GM12878 (cell line): ENCODE measurements around the gene PIP. TPM values are rescaled to one million over a fixed set of nuclear protein-coding genes. Genes with fewer than 3 reads are reported as not detected.

Experiments
- polyA plus RNA-seq, 11 experiments: library from polyadenylated mRNA; depleted of rRNA in 4 of 11; unstranded in 6 of 11; stranded (reverse) in 5 of 11; fragments of >200 nt; fragmentation: Nextera tagmentation in 4 of 11; fragmentation: Illumina TruSeq in 1 of 11; extraction: Ambion mirVana in 4 of 11; extraction: Trizol in 1 of 11; gene quantifications; 1 replicate in 1 of 11; 2 replicates in 10 of 11; pipeline versions ENCODE4 v1.2.1 to v1.2.3, GENCODE V29; 2011 to 2016; ENCODE audit warnings: inconsistent platforms in 2 of 11, missing spikeins in 2 of 11, low read depth in 1 of 11
- total RNA-seq, 4 experiments: library from RNA; depleted of rRNA in 3 of 4; stranded (reverse); fragments of >200 nt in 3 of 4; fragmentation: Illumina TruSeq in 1 of 4; extraction: Trizol in 1 of 4; gene quantifications; 2 replicates each; pipeline versions ENCODE4 v1.2.1 to v1.2.3, GENCODE V29; 2013 to 2021

The PIP gene
- total and polyA plus RNA-seq, 10 of the 15 experiments (the other 5 are each of a cell fraction or from before 2014, with no cell fraction given), result not detected

Other genes with a start within 250 kb of the PIP start
Only the 7 nearest of the 14 such genes appear.
- not detected in 2 replicates for gene OR9A2, start 104.9 kb upstream of the PIP start, total RNA-seq (2014; rRNA removed)
- not detected in 2 replicates for gene OR9A2, start 104.9 kb upstream of the PIP start, total RNA-seq (2014; rRNA removed; fragmentation: Illumina TruSeq; extraction: Trizol)
- not detected in 2 replicates for gene OR9A2, start 104.9 kb upstream of the PIP start, total RNA-seq (2021)
- gene OR9A2, start 104.9 kb upstream of the PIP start, polyA plus RNA-seq (2011; rRNA removed), result not detected in 2 replicates
- not detected in 2 replicates for gene OR9A2, start 104.9 kb upstream of the PIP start, polyA plus RNA-seq (2014; fragmentation: Illumina TruSeq; extraction: Trizol)
- gene OR9A2, start 104.9 kb upstream of the PIP start, polyA plus RNA-seq (2014; fragmentation: Nextera tagmentation; extraction: Ambion mirVana), result not detected
- gene OR9A2, start 104.9 kb upstream of the PIP start, polyA plus RNA-seq (2014; rRNA removed), result not detected in 2 replicates
- not detected for gene OR9A2, start 104.9 kb upstream of the PIP start, polyA plus RNA-seq (2016; fragmentation: Nextera tagmentation; extraction: Ambion mirVana)
- gene OR6V1, start 79.7 kb upstream of the PIP start, total RNA-seq (2014; rRNA removed), result not detected in 2 replicates
- gene OR6V1, start 79.7 kb upstream of the PIP start, total RNA-seq (2014; rRNA removed; fragmentation: Illumina TruSeq; extraction: Trizol), result not detected in 2 replicates
- gene OR6V1, start 79.7 kb upstream of the PIP start, total RNA-seq (2021), result not detected in 2 replicates
- not detected in 2 replicates for gene OR6V1, start 79.7 kb upstream of the PIP start, polyA plus RNA-seq (2011; rRNA removed)
- not detected in 2 replicates for gene OR6V1, start 79.7 kb upstream of the PIP start, polyA plus RNA-seq (2014; fragmentation: Illumina TruSeq; extraction: Trizol)
- gene OR6V1, start 79.7 kb upstream of the PIP start, polyA plus RNA-seq (2014; fragmentation: Nextera tagmentation; extraction: Ambion mirVana), result not detected
- not detected in 2 replicates for gene OR6V1, start 79.7 kb upstream of the PIP start, polyA plus RNA-seq (2014; rRNA removed)
- not detected for gene OR6V1, start 79.7 kb upstream of the PIP start, polyA plus RNA-seq (2016; fragmentation: Nextera tagmentation; extraction: Ambion mirVana)
- gene TAS2R39, start 51.3 kb downstream of the PIP start, total RNA-seq (2014; rRNA removed), result 0.22 TPM in 1 of 2 replicates, not detected in the other
- not detected in 2 replicates for gene TAS2R39, start 51.3 kb downstream of the PIP start, total RNA-seq (2014; rRNA removed; fragmentation: Illumina TruSeq; extraction: Trizol)
- not detected in 2 replicates for gene TAS2R39, start 51.3 kb downstream of the PIP start, total RNA-seq (2021)
- not detected in 2 replicates for gene TAS2R39, start 51.3 kb downstream of the PIP start, polyA plus RNA-seq (2011; rRNA removed)
- not detected in 2 replicates for gene TAS2R39, start 51.3 kb downstream of the PIP start, polyA plus RNA-seq (2014; fragmentation: Illumina TruSeq; extraction: Trizol)
- not detected for gene TAS2R39, start 51.3 kb downstream of the PIP start, polyA plus RNA-seq (2014; fragmentation: Nextera tagmentation; extraction: Ambion mirVana)
- not detected in 2 replicates for gene TAS2R39, start 51.3 kb downstream of the PIP start, polyA plus RNA-seq (2014; rRNA removed)
- not detected for gene TAS2R39, start 51.3 kb downstream of the PIP start, polyA plus RNA-seq (2016; fragmentation: Nextera tagmentation; extraction: Ambion mirVana)
- not detected in 2 replicates for gene TAS2R40, start 90.0 kb downstream of the PIP start, total RNA-seq (2014; rRNA removed)
- not detected in 2 replicates for gene TAS2R40, start 90.0 kb downstream of the PIP start, total RNA-seq (2014; rRNA removed; fragmentation: Illumina TruSeq; extraction: Trizol)
- not detected in 2 replicates for gene TAS2R40, start 90.0 kb downstream of the PIP start, total RNA-seq (2021)
- not detected in 2 replicates for gene TAS2R40, start 90.0 kb downstream of the PIP start, polyA plus RNA-seq (2011; rRNA removed)
- gene TAS2R40, start 90.0 kb downstream of the PIP start, polyA plus RNA-seq (2014; fragmentation: Illumina TruSeq; extraction: Trizol), result not detected in 2 replicates
- gene TAS2R40, start 90.0 kb downstream of the PIP start, polyA plus RNA-seq (2014; fragmentation: Nextera tagmentation; extraction: Ambion mirVana), result not detected
- not detected in 2 replicates for gene TAS2R40, start 90.0 kb downstream of the PIP start, polyA plus RNA-seq (2014; rRNA removed)
- not detected for gene TAS2R40, start 90.0 kb downstream of the PIP start, polyA plus RNA-seq (2016; fragmentation: Nextera tagmentation; extraction: Ambion mirVana)
- 116 and 122 TPM in 2 replicates for gene GSTK1, start 131.4 kb downstream of the PIP start, total RNA-seq (2014; rRNA removed)
- gene GSTK1, start 131.4 kb downstream of the PIP start, total RNA-seq (2014; rRNA removed; fragmentation: Illumina TruSeq; extraction: Trizol), result 76.2 and 78.8 TPM in 2 replicates
- 80.7 and 80.9 TPM in 2 replicates for gene GSTK1, start 131.4 kb downstream of the PIP start, total RNA-seq (2021)
- gene GSTK1, start 131.4 kb downstream of the PIP start, polyA plus RNA-seq (2011; rRNA removed), result 80.2 and 104 TPM in 2 replicates
- 96.8 and 136 TPM in 2 replicates for gene GSTK1, start 131.4 kb downstream of the PIP start, polyA plus RNA-seq (2014; fragmentation: Illumina TruSeq; extraction: Trizol)
- gene GSTK1, start 131.4 kb downstream of the PIP start, polyA plus RNA-seq (2014; fragmentation: Nextera tagmentation; extraction: Ambion mirVana), result 100 to 1,000 TPM; 143 to 166 TPM
- gene GSTK1, start 131.4 kb downstream of the PIP start, polyA plus RNA-seq (2014; rRNA removed), result 154 and 159 TPM in 2 replicates
- gene GSTK1, start 131.4 kb downstream of the PIP start, polyA plus RNA-seq (2016; fragmentation: Nextera tagmentation; extraction: Ambion mirVana), result 100 to 1,000 TPM; 122 to 132 TPM
- gene TMEM139, start 152.9 kb downstream of the PIP start, total RNA-seq (2014; rRNA removed), result not detected in 2 replicates
- 0.31 TPM in 1 of 2 replicates, not detected in the other for gene TMEM139, start 152.9 kb downstream of the PIP start, total RNA-seq (2014; rRNA removed; fragmentation: Illumina TruSeq; extraction: Trizol)
- gene TMEM139, start 152.9 kb downstream of the PIP start, total RNA-seq (2021), result not detected in 2 replicates
- not detected in 2 replicates for gene TMEM139, start 152.9 kb downstream of the PIP start, polyA plus RNA-seq (2011; rRNA removed)
- gene TMEM139, start 152.9 kb downstream of the PIP start, polyA plus RNA-seq (2014; fragmentation: Illumina TruSeq; extraction: Trizol), result not detected in 2 replicates
- not detected for gene TMEM139, start 152.9 kb downstream of the PIP start, polyA plus RNA-seq (2014; fragmentation: Nextera tagmentation; extraction: Ambion mirVana)
- not detected in 2 replicates for gene TMEM139, start 152.9 kb downstream of the PIP start, polyA plus RNA-seq (2014; rRNA removed)
- not detected for gene TMEM139, start 152.9 kb downstream of the PIP start, polyA plus RNA-seq (2016; fragmentation: Nextera tagmentation; extraction: Ambion mirVana)
- gene CASP2, start 156.3 kb downstream of the PIP start, total RNA-seq (2014; rRNA removed), result 20.2 and 20.9 TPM in 2 replicates
- 14.1 and 14.2 TPM in 2 replicates for gene CASP2, start 156.3 kb downstream of the PIP start, total RNA-seq (2014; rRNA removed; fragmentation: Illumina TruSeq; extraction: Trizol)
- gene CASP2, start 156.3 kb downstream of the PIP start, total RNA-seq (2021), result 56.1 and 60.4 TPM in 2 replicates
- gene CASP2, start 156.3 kb downstream of the PIP start, polyA plus RNA-seq (2011; rRNA removed), result 19.6 and 33.5 TPM in 2 replicates
- gene CASP2, start 156.3 kb downstream of the PIP start, polyA plus RNA-seq (2014; fragmentation: Illumina TruSeq; extraction: Trizol), result 35.9 and 36.1 TPM in 2 replicates
- 10 to 100 TPM; 12.1 to 17.4 TPM for gene CASP2, start 156.3 kb downstream of the PIP start, polyA plus RNA-seq (2014; fragmentation: Nextera tagmentation; extraction: Ambion mirVana)
- 21.0 and 22.3 TPM in 2 replicates for gene CASP2, start 156.3 kb downstream of the PIP start, polyA plus RNA-seq (2014; rRNA removed)
- 10 to 100 TPM; 30.1 to 34.1 TPM for gene CASP2, start 156.3 kb downstream of the PIP start, polyA plus RNA-seq (2016; fragmentation: Nextera tagmentation; extraction: Ambion mirVana)